ENCODE measurements around the gene NTN4.
"Not testable (repeated sequence)": the region's sequence is repeated elsewhere in the genome, so short reads cannot be mapped to it uniquely, and the experiment has no call there.

The NTN4 gene

DNA sequence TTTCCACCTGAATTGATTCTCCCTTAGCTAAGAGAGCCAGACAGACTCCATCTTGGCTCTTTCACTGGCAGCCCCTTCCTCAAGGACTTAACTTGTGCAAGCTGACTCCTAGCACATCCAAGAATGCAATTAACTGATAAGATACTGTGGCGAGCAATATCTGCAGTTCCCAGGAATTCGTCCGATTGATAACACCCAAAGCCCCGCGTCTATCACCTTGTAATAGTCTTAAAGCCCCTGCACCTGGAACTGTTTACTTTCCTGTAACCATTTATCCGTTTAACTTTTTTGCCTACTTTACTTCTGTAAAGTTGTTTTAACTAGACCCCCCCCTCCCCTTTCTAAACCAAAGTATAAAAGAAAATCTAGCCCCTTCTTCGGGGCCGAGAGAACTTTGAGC is 44.5 kb downstream of the NTN4 start:
- not testable (repeated sequence) for DNase-seq

DNA sequence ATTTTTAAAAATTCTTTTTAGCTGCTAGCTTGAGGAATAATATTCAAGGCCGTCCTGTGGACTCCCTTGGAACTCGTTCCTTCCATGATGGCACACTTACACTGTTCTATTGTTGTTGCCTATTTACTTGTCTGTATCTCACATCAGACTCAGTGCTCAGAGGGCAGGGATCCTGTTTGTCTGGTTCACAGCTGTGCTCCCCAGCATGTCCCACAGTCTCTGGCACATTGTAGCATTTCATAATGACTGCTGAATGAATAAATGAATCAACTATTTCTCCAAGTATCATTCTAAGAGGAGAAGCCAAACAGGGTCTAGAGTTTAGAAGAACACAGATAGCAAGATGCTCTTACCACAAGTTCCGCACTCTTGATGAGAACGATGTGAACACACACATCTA is 48.0 kb downstream of the NTN4 start:
- no peak for DNase-seq

DNA sequence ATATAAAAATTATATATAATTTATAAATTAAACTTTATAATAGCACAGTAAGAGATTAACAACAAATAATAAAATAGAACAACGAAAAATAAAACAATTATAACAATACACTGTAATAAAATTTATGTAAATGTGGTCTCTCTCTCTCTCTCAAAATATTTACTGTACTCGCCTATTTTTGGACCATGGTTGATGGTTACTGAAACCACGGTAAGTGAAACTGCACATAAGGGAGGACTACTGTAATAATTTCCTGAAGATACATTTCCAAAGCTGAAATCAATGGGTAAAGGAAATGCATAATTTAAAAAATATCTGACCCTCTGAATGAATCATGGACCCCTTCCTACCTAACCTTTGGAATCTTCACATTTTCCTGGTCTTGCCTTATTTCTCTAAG is 48.9 kb downstream of the NTN4 start:
- DNase-seq: no peak

DNA sequence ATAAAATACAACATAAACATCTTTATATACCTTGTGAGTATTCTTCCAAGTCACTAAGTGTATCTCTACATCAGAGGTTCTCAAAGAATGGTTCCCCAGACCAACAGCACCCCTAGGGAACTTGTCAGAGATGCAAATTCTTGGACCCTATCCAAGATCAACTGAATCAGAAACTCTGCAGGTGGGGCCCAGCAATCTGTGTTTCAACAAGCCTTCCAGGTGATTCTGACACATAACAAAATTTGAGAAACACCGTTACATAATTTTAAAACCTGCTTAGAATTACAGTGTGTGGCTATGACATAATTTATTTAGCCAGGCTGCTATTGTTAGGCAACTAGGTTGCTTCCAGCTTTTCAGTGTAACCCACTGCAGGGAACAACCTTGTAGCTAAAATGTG is 49.8 kb downstream of the NTN4 start:
- DNase-seq: no peak

DNA sequence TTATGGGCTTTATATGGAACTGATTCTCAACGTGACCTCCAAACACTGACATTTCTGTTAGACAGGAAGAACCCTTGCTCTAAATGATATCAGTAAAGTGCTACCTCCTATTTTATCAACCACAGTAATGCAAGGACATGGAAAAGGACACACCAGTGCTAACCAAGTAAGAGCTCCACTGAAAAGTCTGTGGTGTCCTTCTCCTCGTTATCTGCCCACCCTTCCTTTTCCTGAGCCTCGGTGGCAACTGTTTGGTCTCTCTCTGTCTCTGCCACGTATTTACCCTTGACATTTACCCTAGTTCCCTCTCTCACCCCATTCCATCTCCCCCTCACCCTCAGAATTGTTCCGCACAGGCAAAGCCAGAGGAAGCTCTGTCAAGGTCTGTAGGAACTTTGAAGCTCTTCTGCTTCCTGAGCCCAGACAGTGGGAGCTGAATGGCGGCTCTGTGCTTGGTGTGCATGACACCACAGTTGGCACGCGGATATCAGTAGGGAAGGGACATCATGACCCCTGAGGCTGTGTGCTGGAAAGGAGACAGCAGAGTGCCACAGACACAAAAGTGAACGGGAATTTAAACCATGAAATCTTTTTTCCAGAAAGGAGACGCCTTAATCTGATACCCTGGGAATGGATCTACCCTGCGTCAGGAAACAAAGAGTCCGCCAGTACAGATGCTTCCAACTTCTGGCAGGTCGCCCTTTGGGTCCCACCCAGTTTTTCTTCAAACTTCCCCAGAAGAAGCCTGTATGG is 50.8 kb downstream of the NTN4 start:
- no peak for DNase-seq

DNA sequence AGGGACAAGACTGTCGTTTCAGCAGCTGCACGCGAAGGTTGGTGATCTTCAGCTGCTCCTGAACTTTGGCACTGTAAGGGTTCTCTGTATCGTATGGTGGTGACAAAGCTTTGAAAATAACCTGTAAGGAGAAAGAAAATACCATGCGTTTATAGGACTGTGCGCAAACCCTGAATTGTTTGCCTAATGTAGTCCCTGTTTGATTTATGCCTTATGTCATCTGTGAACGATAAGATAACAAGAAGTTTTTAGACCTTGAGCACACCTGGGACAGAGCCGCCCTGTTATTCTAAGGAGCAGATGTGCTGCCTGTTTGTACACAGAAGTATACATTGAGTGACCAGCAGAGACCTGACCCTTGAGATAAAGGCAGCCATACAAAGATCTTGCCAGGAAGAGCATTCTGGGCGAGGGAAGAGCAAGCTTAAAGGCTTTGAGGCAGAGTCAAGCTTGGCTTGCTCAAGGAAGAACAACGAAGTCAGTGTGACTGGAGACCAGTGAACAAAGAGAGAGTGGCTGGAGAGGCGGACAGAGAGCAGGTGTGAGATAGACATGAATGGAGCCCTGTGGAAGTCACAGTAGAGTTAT is 52.4 kb downstream of the NTN4 start:
- no peak for DNase-seq

DNA sequence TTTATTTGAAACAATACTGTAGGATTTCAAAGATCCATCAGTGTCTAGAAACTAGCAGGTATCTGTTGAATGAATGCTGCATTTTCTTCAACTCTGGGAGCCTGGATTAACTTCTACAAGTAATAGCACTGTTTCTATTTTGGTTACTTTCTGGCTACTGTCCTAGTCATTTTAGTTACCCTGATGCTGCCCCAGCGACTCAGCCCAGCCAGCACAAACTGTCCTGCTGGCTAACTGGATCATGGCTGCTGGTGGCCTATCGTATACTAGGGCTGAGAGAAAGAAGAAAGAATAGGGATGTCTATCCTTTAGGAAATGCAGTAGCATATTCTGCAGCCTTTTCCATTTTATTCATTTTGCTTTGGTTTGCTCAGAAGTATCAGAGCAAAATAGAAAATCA is 53.9 kb downstream of the NTN4 start:
- no peak for DNase-seq

DNA sequence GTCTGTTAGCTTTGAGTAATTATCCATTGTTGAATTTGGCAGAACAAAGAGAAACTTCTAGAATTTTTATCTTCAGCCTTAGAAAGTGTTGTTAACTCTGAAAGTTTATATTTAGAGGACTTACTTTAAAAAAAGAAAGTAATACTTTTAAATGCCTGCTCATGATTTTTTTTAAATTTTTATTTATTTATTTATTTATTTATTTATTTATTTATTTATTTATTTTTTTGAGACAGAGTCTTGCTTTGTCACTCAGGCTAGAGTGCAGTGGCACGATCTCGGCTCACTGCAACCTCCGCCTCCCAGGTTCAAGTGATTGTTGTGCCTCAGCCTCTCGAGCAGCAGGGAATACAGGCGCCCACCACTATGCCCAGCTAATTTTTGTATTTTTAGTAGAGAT is 54.8 kb downstream of the NTN4 start:
- not testable (repeated sequence) for DNase-seq

DNA sequence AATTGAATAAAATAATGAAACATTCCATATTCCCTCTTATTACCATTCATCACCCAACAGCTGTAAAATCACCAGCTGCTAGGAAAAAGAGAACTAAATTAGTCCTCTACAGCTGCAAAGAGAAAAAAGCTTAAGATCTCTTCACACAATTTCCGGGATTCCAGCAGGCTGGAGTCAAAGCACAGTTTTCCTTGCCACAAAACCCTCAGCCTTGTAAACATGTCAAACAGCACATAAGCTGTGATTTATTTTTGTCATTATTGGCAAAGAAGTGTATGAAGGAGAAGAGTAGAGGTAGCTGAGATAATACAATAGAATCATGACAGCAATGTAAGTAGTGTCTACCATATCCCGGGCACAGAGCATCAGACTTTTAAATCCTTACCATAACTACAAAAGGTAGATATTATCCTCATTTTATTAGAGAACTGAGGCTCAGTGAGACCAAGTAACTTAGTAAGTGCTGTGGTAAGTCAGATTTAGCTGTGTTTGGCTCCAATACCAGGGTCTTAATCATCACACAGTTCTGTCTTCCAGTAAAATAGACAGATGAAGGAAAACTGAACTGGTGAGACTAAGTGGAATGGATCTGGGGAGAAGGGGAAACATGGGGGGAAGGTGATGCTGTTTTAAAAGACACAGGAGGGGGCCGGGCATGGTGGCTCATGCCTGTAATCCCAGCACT is 57.3 kb downstream of the NTN4 start:
- DNase-seq: no peak

DNA sequence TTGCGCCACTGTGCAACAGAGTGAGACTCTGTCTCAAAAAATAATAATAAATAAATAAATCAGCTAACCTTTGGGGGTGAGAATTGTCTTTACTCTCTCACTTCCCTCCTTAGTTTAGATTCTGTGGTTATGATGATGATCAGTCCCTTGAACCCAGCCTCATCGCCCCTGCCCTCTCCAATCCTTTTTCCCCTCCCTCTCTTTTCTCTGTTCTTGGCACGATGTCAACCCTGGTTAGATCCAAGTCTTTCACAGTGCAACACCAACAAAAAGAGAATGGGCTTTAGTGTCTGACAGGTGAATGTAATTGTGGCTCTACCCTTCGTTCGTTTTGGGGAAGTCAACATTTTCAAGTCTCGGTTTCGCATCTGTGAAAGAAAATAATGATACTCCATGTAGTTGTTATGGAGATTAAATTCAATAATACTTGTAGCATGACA is 59.0 kb downstream of the NTN4 start:
- no peak for DNase-seq

DNA sequence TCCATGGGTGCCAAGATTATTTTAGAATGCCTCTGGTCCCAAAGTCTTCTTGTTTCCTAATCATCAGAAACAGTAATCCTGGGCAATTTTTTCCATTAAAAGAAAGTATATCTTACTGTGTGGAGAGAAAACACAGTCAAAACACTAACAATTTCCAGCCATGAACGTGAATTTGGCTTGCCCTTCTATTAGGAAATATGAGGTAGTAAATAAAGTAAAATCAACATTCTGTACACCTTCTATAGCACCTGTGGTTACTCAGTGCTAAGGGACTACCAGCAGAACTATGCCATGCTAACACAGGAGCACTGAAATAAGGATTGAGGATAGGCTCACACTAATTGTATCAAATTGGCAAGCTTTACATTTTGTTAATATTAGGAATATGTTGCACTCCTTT is 60.1 kb downstream of the NTN4 start:
- DNase-seq: no peak

DNA sequence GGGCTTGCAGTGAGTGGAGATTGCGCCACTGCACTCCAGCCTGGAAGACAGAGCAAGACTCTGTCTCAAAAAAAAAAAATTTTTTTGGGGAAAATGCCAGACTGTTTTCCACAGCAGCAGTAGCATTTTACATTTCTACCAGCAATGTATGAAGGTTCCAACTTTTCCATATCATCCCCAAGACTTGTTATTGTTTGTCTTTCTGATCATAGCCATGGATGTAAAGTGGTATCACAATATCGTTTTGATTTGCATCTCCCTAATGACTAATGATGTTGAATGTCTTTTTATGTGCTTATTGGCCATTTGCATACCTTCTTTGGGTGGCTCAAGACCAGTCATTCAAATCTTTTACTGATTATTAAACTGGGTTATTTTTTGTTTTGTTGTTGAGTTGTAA is 63.7 kb downstream of the NTN4 start:
- no peak for DNase-seq

DNA sequence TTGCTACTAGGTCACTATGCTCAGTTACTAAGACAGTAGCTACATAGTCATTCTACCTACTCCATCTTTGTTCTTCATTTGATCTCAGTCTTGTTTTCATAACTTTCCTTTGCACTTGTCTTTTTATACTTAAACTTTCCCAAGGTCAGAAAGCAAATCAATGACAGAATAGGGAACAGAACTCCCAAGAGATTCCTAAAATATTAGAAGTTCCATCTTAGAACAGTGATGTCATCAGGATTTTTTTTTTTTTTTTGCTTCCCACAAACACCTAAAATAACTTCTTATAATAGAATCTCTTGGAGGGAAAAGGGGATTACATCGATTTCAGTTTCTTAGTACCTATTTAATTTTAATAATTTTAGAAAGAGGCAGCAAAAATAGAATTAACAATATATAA is 65.8 kb downstream of the NTN4 start:
- DNase-seq: no peak

DNA sequence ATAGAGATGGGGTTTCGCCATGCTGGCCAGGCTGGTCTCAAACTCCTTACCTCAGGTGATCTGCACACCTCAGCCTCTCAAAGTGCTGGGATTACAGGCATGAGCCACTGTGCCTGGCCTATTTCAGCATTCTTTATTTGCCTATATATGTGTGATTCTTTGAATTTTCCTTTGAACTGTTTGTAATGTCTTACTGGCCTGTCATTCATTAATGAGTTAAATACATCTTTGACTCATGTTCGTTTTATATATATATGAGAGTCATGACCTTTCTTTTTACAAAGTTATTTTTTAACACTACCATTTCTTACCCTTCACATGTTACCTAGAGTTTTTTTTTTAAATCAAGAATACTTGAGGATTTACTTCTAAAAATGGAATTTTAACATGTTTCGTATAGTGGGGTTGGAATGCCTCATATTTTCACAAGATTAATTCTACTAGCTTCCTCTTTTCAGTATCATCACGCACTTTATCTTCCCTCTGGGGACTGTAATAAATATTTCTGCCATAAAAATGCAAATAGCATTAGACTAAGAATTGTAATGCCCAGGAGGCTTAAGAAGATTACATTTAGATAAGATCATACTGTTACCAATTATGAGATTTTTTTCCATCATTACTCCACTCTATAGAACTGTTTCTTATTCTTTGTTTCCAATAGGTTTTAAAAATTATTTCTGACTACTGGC is 66.7 kb downstream of the NTN4 start:
- no peak for DNase-seq

DNA sequence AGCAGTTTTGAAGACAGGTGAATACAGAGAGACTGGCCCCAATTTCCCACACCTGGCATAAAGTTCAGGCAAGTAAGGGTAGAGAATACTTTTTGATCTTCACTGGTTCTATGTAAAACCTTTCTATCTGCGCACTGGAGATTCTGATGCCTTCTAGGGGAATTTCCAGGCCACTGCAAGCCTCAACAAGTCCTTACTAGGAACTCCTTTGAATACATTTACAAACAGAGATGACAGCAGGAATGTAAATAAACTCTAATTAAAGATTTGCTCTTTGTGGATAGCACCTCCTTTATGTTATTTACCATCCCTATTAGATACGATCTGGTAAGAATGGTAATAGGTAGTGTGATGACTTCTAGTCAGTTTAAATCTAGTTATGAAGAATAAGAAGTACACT is 69.2 kb downstream of the NTN4 start:
- DNase-seq: no peak

DNA sequence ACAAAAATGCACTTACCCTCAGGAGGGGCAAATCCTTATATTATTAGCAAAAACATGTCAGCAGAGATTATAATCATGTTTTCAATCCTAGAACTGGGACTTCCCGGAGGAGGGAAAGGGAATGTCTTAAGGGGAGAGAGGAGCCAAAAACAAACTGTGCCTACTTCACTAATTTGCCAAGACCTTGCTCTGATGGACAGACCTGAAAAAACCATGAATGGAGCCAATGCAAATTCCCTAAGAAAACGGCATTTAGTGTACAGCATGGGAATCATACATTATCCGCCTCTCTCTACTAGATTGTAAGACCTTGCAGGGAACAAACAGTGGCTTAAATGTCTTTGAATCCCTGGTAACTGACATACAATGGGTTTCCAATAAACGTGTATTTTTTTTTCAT is 70.4 kb downstream of the NTN4 start:
- no peak for DNase-seq

DNA sequence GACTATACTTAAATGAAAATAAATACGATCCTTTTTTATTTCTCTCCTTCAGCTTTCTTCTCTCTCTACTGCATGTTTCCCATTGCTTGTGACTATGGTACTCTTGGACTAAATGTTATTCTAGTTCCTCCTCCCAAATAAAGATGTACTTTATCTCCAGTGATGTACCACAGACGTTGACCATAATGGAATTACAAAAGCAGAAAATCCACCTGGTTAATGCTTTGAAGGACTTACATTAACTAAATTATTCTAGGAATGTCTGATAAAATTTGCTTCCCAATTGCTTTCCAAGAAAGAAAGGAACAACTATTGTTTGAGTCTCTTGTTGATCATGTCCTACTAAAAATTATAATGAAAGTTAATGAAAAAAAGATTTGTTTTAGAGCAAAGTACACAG is 71.8 kb downstream of the NTN4 start:
- no peak for DNase-seq

DNA sequence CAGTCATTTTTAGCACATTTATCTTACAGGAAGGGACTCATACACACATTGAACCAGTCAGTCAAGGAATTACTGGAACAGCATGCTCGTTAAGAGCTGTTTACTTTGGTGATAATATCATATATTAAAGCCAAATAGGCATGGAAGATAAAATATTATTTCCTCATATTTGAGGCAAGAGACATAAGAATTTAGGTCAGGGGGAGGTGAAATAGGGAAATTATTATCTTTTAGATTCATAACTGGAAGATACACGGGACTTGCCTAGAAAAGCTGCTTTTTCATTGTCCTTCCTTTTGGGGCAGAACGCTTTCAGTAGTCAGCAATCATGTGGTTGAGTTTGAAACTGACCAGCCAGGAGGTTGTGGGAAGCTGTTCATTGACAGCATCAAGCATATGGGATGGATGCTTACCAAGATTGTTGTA is 72.5 kb downstream of the NTN4 start:
- no peak for DNase-seq

DNA sequence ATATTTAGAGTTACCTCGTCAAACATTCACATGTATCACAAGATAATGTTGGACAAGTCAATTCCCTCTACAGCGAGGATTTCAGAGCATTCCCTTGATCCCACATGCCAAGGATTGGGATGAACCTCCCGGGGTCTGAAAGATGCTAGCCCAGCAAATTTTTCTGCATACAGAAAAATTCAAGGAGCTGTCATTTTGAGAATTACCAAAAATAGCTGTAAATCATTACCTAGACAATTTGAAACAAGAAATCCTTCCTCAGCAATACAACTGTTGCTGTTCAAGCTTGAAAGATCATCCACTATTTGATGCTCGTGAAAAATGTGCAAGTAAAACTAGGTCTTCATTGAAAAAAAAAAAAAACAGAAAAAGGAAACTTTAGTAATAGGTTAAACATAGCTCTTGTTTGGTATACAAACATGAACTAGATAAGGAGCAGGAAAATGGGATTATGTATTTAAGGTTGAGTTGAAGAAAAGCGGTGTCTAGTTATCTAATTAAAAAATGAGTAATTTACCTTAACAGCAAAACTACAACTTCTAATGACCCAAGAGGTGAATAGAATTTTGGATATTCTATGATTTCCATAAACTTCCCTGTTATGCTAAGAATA is 73.1 kb downstream of the NTN4 start:
- DNase-seq: no peak

DNA sequence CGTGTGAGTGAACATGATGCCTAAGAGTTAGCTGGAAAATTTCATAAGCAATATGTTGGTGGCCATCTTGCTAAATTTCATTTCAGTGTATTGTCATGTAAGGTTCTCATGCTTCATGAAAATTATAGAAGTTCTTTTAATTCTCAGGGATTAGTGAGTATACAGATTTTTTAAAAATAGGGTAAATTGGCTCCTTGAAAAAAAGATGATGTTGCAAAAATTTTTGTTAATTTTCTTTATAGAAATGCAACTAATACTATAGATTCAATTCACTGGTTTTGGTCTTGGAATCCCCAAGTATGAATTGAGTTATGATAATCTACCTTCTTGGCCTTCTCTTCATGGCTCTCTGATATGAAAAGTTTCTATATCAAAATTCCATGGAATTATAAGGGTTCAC is 75.4 kb downstream of the NTN4 start:
- DNase-seq: no peak

DNA sequence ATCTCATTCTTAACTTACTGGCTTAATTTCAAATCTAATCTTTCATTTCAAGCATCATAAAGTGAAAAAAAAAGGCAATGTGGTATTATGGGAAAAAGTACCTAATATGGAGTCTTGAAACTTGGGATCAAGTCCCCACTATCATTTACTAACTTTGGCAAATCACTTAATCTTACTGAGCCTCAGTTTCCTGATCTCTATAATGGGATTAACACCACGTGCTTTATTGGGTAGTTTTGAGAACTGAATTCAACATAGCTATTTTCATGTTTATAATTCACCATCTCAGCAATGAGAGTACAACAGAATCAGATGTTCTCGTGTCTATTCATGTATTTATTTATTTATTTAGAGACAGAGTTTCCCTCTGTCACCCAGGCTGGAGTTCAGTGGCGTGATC is 78.3 kb downstream of the NTN4 start:
- no peak for DNase-seq

DNA sequence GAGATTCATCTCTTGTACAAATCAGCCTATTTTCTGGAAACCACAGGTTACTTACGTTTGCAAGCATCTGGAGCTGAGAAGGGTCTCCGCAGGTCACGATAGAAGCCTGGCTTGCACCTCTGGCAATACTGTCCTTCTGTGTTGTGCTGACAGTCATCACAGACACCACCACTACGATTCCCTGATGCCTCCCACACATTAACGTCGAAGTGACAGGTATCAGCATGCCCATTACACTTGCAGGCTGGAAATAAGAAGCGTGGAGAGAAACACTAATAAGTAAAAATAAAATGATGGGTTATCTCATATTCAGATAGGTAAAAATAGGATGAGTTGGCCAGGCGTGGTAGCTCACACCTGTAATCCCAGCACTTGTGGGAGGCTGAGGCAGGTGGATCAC is 80.2 kb downstream of the NTN4 start:
- no peak for DNase-seq

DNA sequence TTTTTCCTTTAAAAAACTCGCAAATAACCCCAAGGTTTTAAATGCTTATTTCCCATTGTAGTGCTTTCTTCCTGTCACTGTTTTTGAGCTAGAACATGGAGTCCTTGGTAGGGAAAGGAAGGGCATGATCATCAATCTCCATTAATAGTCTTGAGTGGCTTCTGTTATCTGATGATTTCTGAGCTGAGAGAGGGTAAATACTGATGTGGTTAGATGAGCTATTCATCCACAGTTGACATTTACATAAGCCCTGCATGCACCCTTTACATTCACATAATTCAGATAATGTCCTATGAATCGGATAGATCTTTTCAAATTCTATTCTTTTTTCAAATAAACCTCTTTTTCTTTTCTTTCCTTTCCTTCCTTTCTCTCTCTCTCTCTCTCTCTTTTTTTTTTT is 81.4 kb downstream of the NTN4 start:
- no peak for DNase-seq
